SK-N-MC (cell line): ENCODE measurements around the gene KCNK7.

Experiments used
- DNase-seq: peaks from one replicate; pipeline ENCODE4 v3.0.0-alpha.2; 2011; ENCODE audit warnings: low read depth, low spot score
- H3K27ac ChIP-seq: fragments of 200-600 bp; sonication (generic); 2 replicates; pipeline ENCODE4 v1.5.1; 2016; ENCODE audit warnings: mixed run types
- H3K36me3 ChIP-seq: fragments of 200-600 bp; sonication (generic); 2 replicates; pipeline ENCODE4 v1.6.1; 2017; ENCODE audit warnings: antibody characterized with exemption, low read length, mixed read lengths; ENCODE audit not compliant: insufficient read depth
- H3K4me3 ChIP-seq: fragments of 200-600 bp; sonication (generic); 2 replicates; pipeline ENCODE4 v1.5.1; 2016
- H3K9ac ChIP-seq: fragments of 200-600 bp; sonication (generic); 2 replicates; pipeline ENCODE4 v1.8.0; 2017; ENCODE audit warnings: mixed run types, mixed read lengths; ENCODE audit not compliant: insufficient read length
- H3K9me3 ChIP-seq: fragments of 200-600 bp; sonication (generic); 2 replicates; pipeline ENCODE4 v1.6.1; 2017; ENCODE audit warnings: low read depth, mild to moderate bottlenecking, antibody characterized with exemption, low read length, moderate library complexity, mixed read lengths
- EZH2 ChIP-seq: fragments of 200-600 bp; sonication (generic); IDR thresholded peaks from one replicate; pipeline ENCODE4 v1.6.1; 2017; ENCODE audit warnings: antibody characterized with exemption
- FOXP2 ChIP-seq: optimal IDR thresholded peaks from 2 replicates; pipeline ENCODE3; 2011; ENCODE audit warnings: mild to moderate bottlenecking, moderate library complexity; ENCODE audit not compliant: insufficient read depth; ENCODE audit errors: extremely low read length, control extremely low read depth
- POLR2AphosphoS5 ChIP-seq: IDR thresholded peaks from 2 replicates; pipeline ENCODE4 v1.6.1; 2012; ENCODE audit warnings: mild to moderate bottlenecking, low read depth, low read length, borderline replicate concordance

The KCNK7 gene

GRCh38 chr11:65596520-65596919 lies 920 bp upstream of the KCNK7 start:
- Histone ChIP-seq H3K9ac (no peak overlapping the region), H3K27ac (no peak overlapping the region), H3K4me3 (no peak overlapping the region), H3K9me3 (no peaks in the 10 kb centered on the region), H3K36me3 (peaks cover 3% of the 10 kb centered on the region; the same call in 1 of the 2 replicates)
- TF ChIP-seq FOXP2 (no peak), EZH2 (no peak), POLR2AphosphoS5 (no peak)
- DNase-seq = no peak

DNA sequence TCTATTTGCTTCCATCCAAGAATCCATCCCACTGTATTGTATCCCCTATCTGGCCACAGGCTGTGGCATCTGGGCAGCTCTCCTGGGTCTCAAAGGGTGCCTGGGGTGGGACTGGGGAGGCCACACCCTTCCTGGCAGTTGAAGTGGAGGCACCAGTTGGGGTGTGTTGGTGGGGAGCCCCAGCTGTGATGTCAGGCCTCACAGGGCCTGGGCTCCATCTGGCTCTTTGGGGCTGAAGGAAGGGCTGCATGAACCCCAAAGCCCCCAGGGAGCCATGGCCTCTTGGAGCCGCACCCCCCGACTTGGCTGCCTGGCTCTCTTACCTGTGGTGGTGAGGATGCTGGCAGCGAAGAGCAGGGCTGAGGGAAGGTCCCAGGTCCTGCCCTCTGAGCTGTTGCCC lies 469 bp downstream of the KCNK7 start:
- no peak for DNase-seq
- no peak for TF ChIP-seq EZH2
- TF ChIP-seq FOXP2 = no peak
- no peak for TF ChIP-seq POLR2AphosphoS5
- Histone ChIP-seq H3K9ac (no peak overlapping the region), H3K9me3 (no peaks in the 10 kb centered on the region), H3K4me3 (no peak overlapping the region), H3K27ac (no peak overlapping the region), H3K36me3 (peaks cover 3% of the 10 kb centered on the region; the same call in 1 of the 2 replicates)

GRCh38 chr11:65593518-65594414 lies 1.8 kb downstream of the KCNK7 start:
- H3K4me3 ChIP-seq = no peak overlapping the region
- peaks cover 3% of the 10 kb centered on the region; the same call in 1 of the 2 replicates for H3K36me3 ChIP-seq
- H3K9me3 ChIP-seq = no peaks in the 10 kb centered on the region
- no peak overlapping the region for H3K27ac ChIP-seq
- no peak overlapping the region for H3K9ac ChIP-seq
- no peak for DNase-seq
- TF ChIP-seq POLR2AphosphoS5 (no peak), EZH2 (no peak), FOXP2 (no peak)

DNA sequence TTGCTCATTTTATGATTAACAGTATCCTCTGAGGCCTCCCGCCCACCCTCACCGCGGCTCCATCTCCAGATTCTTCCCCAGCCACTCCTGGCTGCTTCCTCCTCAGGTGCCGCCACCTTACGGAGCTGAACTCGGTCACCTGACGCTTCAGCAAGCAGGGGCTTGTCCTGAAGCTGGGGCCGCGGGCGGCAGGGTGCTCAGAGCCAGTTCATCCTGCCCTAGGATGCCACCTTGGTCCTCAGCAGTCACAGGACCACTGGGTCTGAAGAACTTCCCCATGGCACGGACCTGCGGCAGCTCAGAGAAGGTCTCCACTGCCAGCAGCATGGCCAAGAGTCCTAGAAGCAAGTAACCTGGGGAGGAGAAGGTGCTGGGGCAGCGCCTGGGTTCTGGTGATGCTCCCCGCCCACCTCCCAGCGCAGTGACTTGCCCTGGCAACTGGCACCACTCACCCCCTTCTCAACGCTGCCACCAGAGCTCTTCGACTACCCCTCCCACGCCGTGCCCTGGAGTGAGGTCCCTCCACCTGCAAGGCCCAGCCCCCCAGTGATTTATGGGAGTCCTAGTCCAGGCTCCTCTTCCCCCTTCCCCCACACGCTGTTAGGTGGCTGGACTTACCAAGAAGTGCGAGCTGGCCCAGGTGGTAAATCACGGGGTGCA lies 2.6 kb downstream of the KCNK7 start:
- no peak overlapping the region for H3K4me3 ChIP-seq
- no peak overlapping the region for H3K9ac ChIP-seq
- DNase-seq = no peak
- no peaks in the 10 kb centered on the region; the same call in 1 of the 2 replicates for H3K36me3 ChIP-seq
- no peaks in the 10 kb centered on the region for H3K9me3 ChIP-seq
- no peak overlapping the region for H3K27ac ChIP-seq
- TF ChIP-seq POLR2AphosphoS5 = no peak
- TF ChIP-seq EZH2 = no peak
- no peak for TF ChIP-seq FOXP2

DNA sequence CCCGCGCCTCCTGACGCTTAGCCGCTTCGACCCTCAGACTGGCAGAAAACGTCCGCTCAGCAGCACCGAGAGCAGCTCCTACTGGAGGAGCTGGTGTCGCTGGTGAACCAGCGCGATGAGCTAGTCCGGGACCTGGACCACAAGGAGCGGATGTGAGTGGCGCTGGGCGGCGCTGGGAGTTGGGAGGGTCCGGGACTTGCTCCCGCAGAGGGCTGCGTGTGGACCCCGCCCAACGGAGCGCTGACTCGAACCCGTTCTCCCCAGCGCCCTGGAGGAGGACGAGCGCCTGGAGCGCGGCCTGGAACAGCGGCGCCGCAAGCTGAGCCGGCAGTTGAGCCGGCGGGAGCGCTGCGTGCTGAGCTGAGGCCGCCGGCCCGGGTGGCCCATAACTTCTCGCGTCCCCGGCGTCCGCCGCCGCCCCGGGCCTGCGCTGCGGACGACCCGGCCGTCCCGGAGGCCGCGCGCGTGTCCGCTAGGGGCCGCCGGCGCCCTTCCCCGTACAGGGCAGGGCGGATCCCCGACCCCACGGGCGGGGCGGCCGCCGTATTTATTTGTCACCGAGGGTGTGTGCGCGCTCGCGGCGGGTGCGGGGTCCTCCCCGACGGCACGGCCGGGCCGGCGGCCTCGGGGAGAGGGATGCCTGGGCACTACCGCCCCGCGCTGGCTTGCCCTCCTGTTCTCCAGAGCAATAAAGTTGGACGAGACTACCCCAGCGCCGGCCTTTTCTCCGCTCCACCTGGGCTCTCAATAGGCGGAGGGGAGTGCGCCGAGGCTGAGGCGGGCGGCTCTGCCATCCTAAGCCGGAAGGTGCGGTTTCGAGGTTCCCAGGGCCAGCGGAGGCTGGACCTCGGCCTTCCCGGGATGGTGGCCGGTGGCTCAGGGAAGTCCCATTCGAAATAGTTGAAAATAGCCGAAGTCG lies 3.4 kb downstream of the KCNK7 start:
- no peak overlapping the region for H3K27ac ChIP-seq
- no peak overlapping the region for H3K9ac ChIP-seq
- no peak for DNase-seq
- no peaks in the 10 kb centered on the region for H3K36me3 ChIP-seq
- H3K4me3 ChIP-seq = no peak overlapping the region
- no peak for TF ChIP-seq POLR2AphosphoS5
- no peak for TF ChIP-seq FOXP2
- no peak for TF ChIP-seq EZH2
- no peaks in the 10 kb centered on the region for H3K9me3 ChIP-seq

DNA sequence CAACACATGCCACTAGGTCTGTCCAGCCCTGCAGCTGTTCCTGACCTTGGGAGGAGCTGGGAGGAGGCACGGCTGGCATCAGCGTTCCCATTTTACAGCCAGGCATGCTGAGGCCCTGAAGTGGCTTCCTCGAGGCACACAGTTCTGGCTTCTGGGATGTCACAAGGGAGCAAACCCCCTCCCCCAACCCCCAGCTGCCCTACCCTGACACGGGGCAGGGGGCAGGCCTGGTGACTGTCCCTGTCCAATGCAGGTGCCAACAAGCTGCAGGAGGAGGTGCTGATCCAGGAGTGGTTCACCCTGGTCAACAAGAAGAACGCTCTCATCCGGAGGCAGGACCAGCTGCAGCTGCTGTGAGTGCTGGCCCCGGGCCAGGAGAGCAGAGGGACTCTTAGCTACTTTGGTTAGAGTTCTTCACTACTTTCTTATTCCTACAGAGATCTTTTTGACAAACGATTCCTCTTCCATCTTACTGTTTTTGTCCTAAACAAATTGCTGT lies 5.3 kb downstream of the KCNK7 start:
- Histone ChIP-seq H3K36me3 (no peaks in the 10 kb centered on the region), H3K4me3 (no peak overlapping the region), H3K9ac (no peak overlapping the region), H3K27ac (no peak overlapping the region), H3K9me3 (no peaks in the 10 kb centered on the region)
- TF ChIP-seq FOXP2 = no peak
- no peak for TF ChIP-seq EZH2
- TF ChIP-seq POLR2AphosphoS5 = no peak
- no peak for DNase-seq

DNA sequence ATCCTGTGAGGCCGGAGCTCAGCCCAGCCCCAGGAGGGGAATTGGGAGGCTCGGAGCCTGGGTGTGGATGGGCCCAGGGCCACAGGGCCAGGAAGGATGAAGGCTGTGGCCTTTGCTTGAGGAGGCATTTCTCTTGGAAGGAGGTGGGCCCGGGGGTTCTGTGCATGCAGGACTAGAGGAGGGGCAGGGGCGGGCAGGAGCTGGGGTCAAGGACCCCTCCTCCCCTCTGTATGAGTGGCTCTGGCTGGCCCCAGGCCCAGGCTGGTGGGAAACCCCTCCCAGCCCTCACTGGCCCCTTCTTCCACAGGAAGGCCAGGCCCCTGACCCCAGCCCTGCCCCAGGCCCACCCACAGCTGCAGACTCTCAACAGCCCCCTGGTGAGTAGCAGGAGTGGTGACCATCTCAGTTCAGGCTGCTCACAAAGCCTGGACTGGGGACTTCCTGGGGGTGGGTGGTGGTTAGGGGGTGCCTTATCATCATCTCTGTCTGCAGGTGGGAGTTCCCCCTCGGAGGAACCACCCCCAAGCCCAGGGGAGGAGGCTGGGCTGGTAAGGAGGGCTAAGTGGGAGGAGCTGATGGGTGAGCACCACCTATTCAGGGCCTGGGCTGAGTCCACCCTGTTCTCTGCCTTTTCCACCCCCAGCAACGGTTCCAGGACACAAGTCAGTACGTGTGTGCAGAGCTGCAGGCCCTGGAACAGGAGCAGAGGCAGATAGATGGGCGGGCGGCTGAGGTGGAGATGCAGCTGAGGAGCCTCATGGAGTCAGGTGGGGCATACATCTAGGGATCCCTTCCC lies 6.0 kb downstream of the KCNK7 start:
- Histone ChIP-seq H3K9me3 (no peaks in the 10 kb centered on the region), H3K36me3 (no peaks in the 10 kb centered on the region), H3K4me3 (no peak overlapping the region), H3K27ac (no peak overlapping the region), H3K9ac (no peak overlapping the region)
- DNase-seq = no peak
- TF ChIP-seq POLR2AphosphoS5 (no peak), EZH2 (no peak), FOXP2 (no peak)
